ENCODE data around the gene SHH. TPM values are rescaled to one million over a fixed set of nuclear protein-coding genes. Genes with fewer than 3 reads are reported as not detected.

SHH gene
- polyA plus RNA-seq, 1 donor from 2014 or later, result 1.5 TPM

DNA sequence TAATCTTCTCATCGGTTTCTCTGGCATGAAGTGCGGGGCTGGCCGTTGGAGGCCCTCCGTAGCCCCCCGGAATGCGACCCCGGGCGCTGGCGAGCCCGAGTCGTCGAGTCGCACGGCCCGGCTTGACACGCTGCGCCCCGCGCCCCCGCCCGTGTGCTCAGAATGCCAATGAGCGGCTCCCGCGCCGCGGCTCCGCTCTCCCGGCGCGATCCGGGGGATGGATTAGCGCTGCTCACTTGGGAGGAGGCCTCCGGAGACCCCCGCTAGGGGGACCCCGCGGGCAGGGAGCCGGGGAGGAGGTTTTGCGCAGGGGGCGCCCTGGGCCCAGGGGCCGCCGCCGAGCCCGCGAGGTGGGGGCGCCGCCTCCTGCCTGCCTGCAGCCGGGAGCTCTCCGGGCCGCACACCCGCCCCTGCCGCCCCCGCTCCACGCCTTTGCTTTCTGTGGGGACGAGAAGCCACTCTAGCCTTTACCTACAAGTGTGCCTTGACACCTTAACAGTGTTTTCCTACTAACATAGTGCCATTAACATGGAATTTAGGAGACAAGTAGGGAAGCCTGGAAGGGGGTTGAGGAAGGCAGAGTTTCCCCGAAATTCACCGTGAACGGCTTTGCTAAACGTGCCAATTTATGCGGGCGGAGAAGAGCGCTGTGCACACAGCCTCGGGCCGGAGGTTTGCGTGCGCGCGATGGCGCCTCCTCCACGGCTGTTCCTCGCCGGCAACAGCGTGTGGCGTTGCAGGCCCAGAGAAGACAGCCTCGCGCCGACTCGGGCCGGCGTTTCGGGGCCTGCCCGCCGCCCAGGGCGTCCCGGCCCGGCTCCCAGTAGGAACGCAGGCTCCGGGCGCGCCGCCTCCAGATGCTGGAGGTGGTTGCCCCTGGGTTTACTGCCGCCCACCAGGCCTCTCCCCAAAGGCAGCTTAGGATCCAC lies 7.1 kb downstream of the SHH start:
- Histone ChIP-seq H3K79me2 (replicated peaks; ENCODE audit: insufficient read depth, low read length) (no peaks in the 10 kb centered on the region), H3K4me3 (ENCODE audit: low read length) (peak overlapping the region; percentile 69), H3K27ac (ENCODE audit: low read length) (no peak overlapping the region), H3K9me2 (ENCODE audit: insufficient read depth, low read length) (no peaks in the 10 kb centered on the region), H3K36me3 (ENCODE audit: insufficient read depth, low read length) (no peaks in the 10 kb centered on the region), H3F3A (ENCODE audit: insufficient read depth, low read length, poor library complexity, severe bottlenecking) (no peaks in the 10 kb centered on the region), H3K4me2 (ENCODE audit: low read length) (peak overlapping the region; percentile 60), H3K9ac (ENCODE audit: low read length) (peak overlapping the region; percentile 48), H4K20me1 (ENCODE audit: insufficient read depth) (no peaks in the 10 kb centered on the region), H2AFZ (ENCODE audit: low read depth, low read length) (no peak overlapping the region), H3K9me3 (ENCODE audit: low read length) (no peaks in the 10 kb centered on the region), H3K27me3 (ENCODE audit: insufficient read depth, low read depth, low read length) (peaks cover 98% of the 10 kb centered on the region)
- TF ChIP-seq TAF1 (IDR thresholded peaks at IDR 0.05; ENCODE audit: low read depth) (no peak), EP300 (conservative IDR thresholded peaks at IDR 0.05; ENCODE audit: poor library complexity, severe bottlenecking) (no peak), MXI1 (conservative IDR thresholded peaks at IDR 0.05; ENCODE audit: poor library complexity, severe bottlenecking) (peak; percentile 41), POLR2AphosphoS5 (IDR thresholded peaks at IDR 0.05) (no peak), RAD21 (conservative IDR thresholded peaks at IDR 0.05) (peak; percentile 91), SMC3 (conservative IDR thresholded peaks at IDR 0.05; ENCODE audit: poor library complexity) (peak; percentile 90)
- TF ChIP-seq, protein P1, sequence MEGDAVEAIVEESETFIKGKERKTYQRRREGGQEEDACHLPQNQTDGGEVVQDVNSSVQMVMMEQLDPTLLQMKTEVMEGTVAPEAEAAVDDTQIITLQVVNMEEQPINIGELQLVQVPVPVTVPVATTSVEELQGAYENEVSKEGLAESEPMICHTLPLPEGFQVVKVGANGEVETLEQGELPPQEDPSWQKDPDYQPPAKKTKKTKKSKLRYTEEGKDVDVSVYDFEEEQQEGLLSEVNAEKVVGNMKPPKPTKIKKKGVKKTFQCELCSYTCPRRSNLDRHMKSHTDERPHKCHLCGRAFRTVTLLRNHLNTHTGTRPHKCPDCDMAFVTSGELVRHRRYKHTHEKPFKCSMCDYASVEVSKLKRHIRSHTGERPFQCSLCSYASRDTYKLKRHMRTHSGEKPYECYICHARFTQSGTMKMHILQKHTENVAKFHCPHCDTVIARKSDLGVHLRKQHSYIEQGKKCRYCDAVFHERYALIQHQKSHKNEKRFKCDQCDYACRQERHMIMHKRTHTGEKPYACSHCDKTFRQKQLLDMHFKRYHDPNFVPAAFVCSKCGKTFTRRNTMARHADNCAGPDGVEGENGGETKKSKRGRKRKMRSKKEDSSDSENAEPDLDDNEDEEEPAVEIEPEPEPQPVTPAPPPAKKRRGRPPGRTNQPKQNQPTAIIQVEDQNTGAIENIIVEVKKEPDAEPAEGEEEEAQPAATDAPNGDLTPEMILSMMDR (IDR thresholded peaks at IDR 0.05; ENCODE audit: poor library complexity, severe bottlenecking), result peak; percentile 80

DNA sequence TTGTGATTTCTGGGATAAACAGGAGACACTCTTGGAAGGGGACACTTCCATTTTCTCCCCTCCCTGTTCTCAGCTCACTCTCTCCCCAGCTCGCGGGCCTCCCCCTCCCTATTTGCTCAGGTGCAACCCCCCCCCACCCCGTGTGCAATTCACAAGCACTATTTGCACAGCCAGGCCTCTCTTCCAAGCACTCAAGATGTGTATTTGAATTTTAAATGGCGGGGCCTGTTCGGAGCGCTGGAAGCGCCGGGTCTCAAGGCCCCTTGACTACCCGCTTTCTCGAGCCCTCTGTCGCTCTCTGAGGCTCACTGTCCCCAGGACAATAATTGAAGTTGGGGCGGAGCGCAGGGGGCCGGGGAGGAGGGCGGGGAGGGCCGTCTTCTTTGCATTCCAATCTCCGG lies 7.8 kb downstream of the SHH start:
- Histone ChIP-seq H4K20me1 (ENCODE audit: insufficient read depth) (no peaks in the 10 kb centered on the region), H3K9me2 (ENCODE audit: insufficient read depth, low read length) (no peaks in the 10 kb centered on the region), H3K27me3 (ENCODE audit: insufficient read depth, low read depth, low read length) (peaks cover 98% of the 10 kb centered on the region), H3F3A (ENCODE audit: insufficient read depth, low read length, poor library complexity, severe bottlenecking) (no peaks in the 10 kb centered on the region), H3K27ac (ENCODE audit: low read length) (no peak overlapping the region), H3K79me2 (replicated peaks; ENCODE audit: insufficient read depth, low read length) (no peaks in the 10 kb centered on the region), H3K36me3 (ENCODE audit: insufficient read depth, low read length) (no peaks in the 10 kb centered on the region), H3K4me2 (ENCODE audit: low read length) (no peak overlapping the region), H3K9me3 (ENCODE audit: low read length) (no peaks in the 10 kb centered on the region), H2AFZ (ENCODE audit: low read depth, low read length) (no peak overlapping the region), H3K9ac (ENCODE audit: low read length) (peak overlapping the region; percentile 23), H3K4me3 (ENCODE audit: low read length) (peak overlapping the region; percentile 69)
- TF ChIP-seq REST (IDR thresholded peaks at IDR 0.05; ENCODE audit: borderline replicate concordance), result no peak
- TF ChIP-seq, protein P1 (IDR thresholded peaks at IDR 0.05; ENCODE audit: poor library complexity, severe bottlenecking), result no peak
- no peak for TF ChIP-seq RAD21 (conservative IDR thresholded peaks at IDR 0.05)
- no peak for TF ChIP-seq TAF1 (IDR thresholded peaks at IDR 0.05; ENCODE audit: low read depth)
- TF ChIP-seq MXI1 (conservative IDR thresholded peaks at IDR 0.05; ENCODE audit: poor library complexity, severe bottlenecking), result no peak
- TF ChIP-seq POLR2AphosphoS5 (IDR thresholded peaks at IDR 0.05), result no peak
- no peak for TF ChIP-seq EZH2 (IDR thresholded peaks at IDR 0.05; ENCODE audit: borderline replicate concordance, insufficient read depth, low read length, poor library complexity, severe bottlenecking)
- TF ChIP-seq EP300 (conservative IDR thresholded peaks at IDR 0.05; ENCODE audit: poor library complexity, severe bottlenecking), result no peak
- TF ChIP-seq SMC3 (conservative IDR thresholded peaks at IDR 0.05; ENCODE audit: poor library complexity), result no peak
